T-helper 2 cell treated with Interferon-gamma antibody and Interleukin-4, amounts not matched to agents 5 μg/mL and 100 μg/mL, for 36 hours (primary cell): ENCODE measurements around the gene GSN.

Source experiments
- DNase-seq: peaks from one replicate; pipeline ENCODE4 v3.0.0; 2021; ENCODE audit warnings: low spot score
- H3K27ac Mint-ChIP-seq: one replicate; pipeline ENCODE4 v1.8.0; 2021; ENCODE audit warnings: mild to moderate bottlenecking, mixed read lengths
- H3K27me3 Mint-ChIP-seq: one replicate; pipeline ENCODE4 v1.8.0; 2021; ENCODE audit warnings: low read depth, mixed read lengths
- H3K36me3 Mint-ChIP-seq: one replicate; pipeline ENCODE4 v1.8.0; 2021; ENCODE audit warnings: low read depth, mixed read lengths
- H3K4me1 Mint-ChIP-seq: one replicate; pipeline ENCODE4 v1.8.0; 2021; ENCODE audit warnings: low read depth, mixed read lengths
- H3K4me3 Mint-ChIP-seq: one replicate; pipeline ENCODE4 v1.8.0; 2022; ENCODE audit warnings: mild to moderate bottlenecking, moderate library complexity, mixed read lengths
- H3K9me3 Mint-ChIP-seq: one replicate; pipeline ENCODE4 v1.8.0; 2021; ENCODE audit warnings: mixed read lengths

GSN gene

GRCh38 chr9:121294866-121295661 lies 27.1 kb downstream of the GSN start:
- no peaks in the 10 kb centered on the region for H3K9me3 Mint-ChIP-seq
- peaks cover 13% of the 10 kb centered on the region for H3K27me3 Mint-ChIP-seq
- no peak overlapping the region for H3K27ac Mint-ChIP-seq
- no peaks in the 10 kb centered on the region for H3K36me3 Mint-ChIP-seq
- peaks cover 6% of the 10 kb centered on the region for H3K4me1 Mint-ChIP-seq
- H3K4me3 Mint-ChIP-seq = no peak overlapping the region
- DNase-seq = no peak

- Mint-ChIP-seq H3K36me3 (no peaks in the 10 kb centered on the region), H3K9me3 (no peaks in the 10 kb centered on the region), H3K4me3 (no peak overlapping the region), H3K4me1 (peaks cover 9% of the 10 kb centered on the region), H3K27me3 (peaks cover 19% of the 10 kb centered on the region), H3K27ac (no peak overlapping the region)
- DNase-seq = no peak
These were observed 27.8 kb downstream of the GSN start for GRCh38 chr9:121295662-121296191.

- Mint-ChIP-seq H3K27ac (no peak overlapping the region), H3K27me3 (peaks cover 25% of the 10 kb centered on the region), H3K9me3 (no peaks in the 10 kb centered on the region), H3K36me3 (no peaks in the 10 kb centered on the region), H3K4me3 (no peak overlapping the region), H3K4me1 (peaks cover 9% of the 10 kb centered on the region)
- DNase-seq = no peak
These were observed 28.5 kb downstream of the GSN start for GRCh38 chr9:121296213-121297127.

GRCh38 chr9:121297389-121297788 lies 29.4 kb downstream of the GSN start:
- Mint-ChIP-seq H3K27me3 (peaks cover 25% of the 10 kb centered on the region), H3K9me3 (no peaks in the 10 kb centered on the region), H3K36me3 (no peaks in the 10 kb centered on the region), H3K4me1 (peaks cover 9% of the 10 kb centered on the region), H3K27ac (no peak overlapping the region), H3K4me3 (no peak overlapping the region)
- DNase-seq = no peak

GRCh38 chr9:121298016-121298538 lies 30.1 kb downstream of the GSN start:
- DNase-seq = no peak
- Mint-ChIP-seq H3K27ac (no peak overlapping the region), H3K4me1 (peaks cover 9% of the 10 kb centered on the region)

GRCh38 chr9:121298689-121299466 lies 30.9 kb downstream of the GSN start:
- Mint-ChIP-seq H3K9me3 (no peaks in the 10 kb centered on the region), H3K4me1 (peaks cover 9% of the 10 kb centered on the region), H3K36me3 (no peaks in the 10 kb centered on the region), H3K27me3 (peaks cover 25% of the 10 kb centered on the region), H3K27ac (no peak overlapping the region), H3K4me3 (peak overlapping the region; percentile 53)
- no peak for DNase-seq

More at GRCh38 chr9:121298016-121298538, 30.1 kb downstream of the GSN start:
- no peaks in the 10 kb centered on the region for H3K9me3 Mint-ChIP-seq
- H3K36me3 Mint-ChIP-seq = no peaks in the 10 kb centered on the region
- no peak overlapping the region for H3K4me3 Mint-ChIP-seq
- peaks cover 25% of the 10 kb centered on the region for H3K27me3 Mint-ChIP-seq

GRCh38 chr9:121299467-121300282 lies 31.7 kb downstream of the GSN start:
- no peaks in the 10 kb centered on the region for H3K36me3 Mint-ChIP-seq
- H3K27ac Mint-ChIP-seq = no peak overlapping the region
- H3K4me1 Mint-ChIP-seq = peaks cover 9% of the 10 kb centered on the region
- H3K4me3 Mint-ChIP-seq = peak overlapping the region; percentile 61
- H3K9me3 Mint-ChIP-seq = no peaks in the 10 kb centered on the region
- peak; percentile 9 for DNase-seq
- peaks cover 25% of the 10 kb centered on the region for H3K27me3 Mint-ChIP-seq

- no peaks in the 10 kb centered on the region for H3K9me3 Mint-ChIP-seq
- H3K4me1 Mint-ChIP-seq = peaks cover 9% of the 10 kb centered on the region
- DNase-seq = no peak
- no peaks in the 10 kb centered on the region for H3K36me3 Mint-ChIP-seq
- H3K27ac Mint-ChIP-seq = no peak overlapping the region
- peaks cover 25% of the 10 kb centered on the region for H3K27me3 Mint-ChIP-seq
- peak overlapping the region; percentile 61 for H3K4me3 Mint-ChIP-seq
These were observed 32.5 kb downstream of the GSN start for GRCh38 chr9:121300283-121301119.

- Mint-ChIP-seq H3K27ac (no peak overlapping the region), H3K27me3 (peaks cover 25% of the 10 kb centered on the region), H3K9me3 (no peaks in the 10 kb centered on the region), H3K36me3 (no peaks in the 10 kb centered on the region), H3K4me3 (no peak overlapping the region), H3K4me1 (peaks cover 9% of the 10 kb centered on the region)
- DNase-seq = no peak
These were observed 33.9 kb downstream of the GSN start for GRCh38 chr9:121301881-121302286.

GRCh38 chr9:121302341-121302740 lies 34.4 kb downstream of the GSN start:
- Mint-ChIP-seq H3K27ac (no peak overlapping the region), H3K4me1 (peaks cover 9% of the 10 kb centered on the region), H3K36me3 (no peaks in the 10 kb centered on the region), H3K4me3 (no peak overlapping the region), H3K9me3 (no peaks in the 10 kb centered on the region), H3K27me3 (peaks cover 25% of the 10 kb centered on the region)
- no peak for DNase-seq

GRCh38 chr9:121302786-121303185 lies 34.8 kb downstream of the GSN start:
- H3K4me1 Mint-ChIP-seq = peaks cover 9% of the 10 kb centered on the region

More at GRCh38 chr9:121302786-121303185, 34.8 kb downstream of the GSN start:
- H3K27me3 Mint-ChIP-seq = peaks cover 25% of the 10 kb centered on the region
- H3K4me3 Mint-ChIP-seq = no peak overlapping the region
- H3K9me3 Mint-ChIP-seq = no peaks in the 10 kb centered on the region
- no peak for DNase-seq
- H3K36me3 Mint-ChIP-seq = no peaks in the 10 kb centered on the region
- no peak overlapping the region for H3K27ac Mint-ChIP-seq
